ENCODE data around the gene CPSF3. TPM values are rescaled to one million over a fixed set of nuclear protein-coding genes. Genes with fewer than 3 reads are reported as not detected.

CPSF3 gene
- total and polyA plus RNA-seq, 2 of the 13 experiments (the other 11 are each of a cell fraction or from before 2014, with no cell fraction given): 19.8 to 93.0 TPM

- TF ChIP-seq, protein P1, sequence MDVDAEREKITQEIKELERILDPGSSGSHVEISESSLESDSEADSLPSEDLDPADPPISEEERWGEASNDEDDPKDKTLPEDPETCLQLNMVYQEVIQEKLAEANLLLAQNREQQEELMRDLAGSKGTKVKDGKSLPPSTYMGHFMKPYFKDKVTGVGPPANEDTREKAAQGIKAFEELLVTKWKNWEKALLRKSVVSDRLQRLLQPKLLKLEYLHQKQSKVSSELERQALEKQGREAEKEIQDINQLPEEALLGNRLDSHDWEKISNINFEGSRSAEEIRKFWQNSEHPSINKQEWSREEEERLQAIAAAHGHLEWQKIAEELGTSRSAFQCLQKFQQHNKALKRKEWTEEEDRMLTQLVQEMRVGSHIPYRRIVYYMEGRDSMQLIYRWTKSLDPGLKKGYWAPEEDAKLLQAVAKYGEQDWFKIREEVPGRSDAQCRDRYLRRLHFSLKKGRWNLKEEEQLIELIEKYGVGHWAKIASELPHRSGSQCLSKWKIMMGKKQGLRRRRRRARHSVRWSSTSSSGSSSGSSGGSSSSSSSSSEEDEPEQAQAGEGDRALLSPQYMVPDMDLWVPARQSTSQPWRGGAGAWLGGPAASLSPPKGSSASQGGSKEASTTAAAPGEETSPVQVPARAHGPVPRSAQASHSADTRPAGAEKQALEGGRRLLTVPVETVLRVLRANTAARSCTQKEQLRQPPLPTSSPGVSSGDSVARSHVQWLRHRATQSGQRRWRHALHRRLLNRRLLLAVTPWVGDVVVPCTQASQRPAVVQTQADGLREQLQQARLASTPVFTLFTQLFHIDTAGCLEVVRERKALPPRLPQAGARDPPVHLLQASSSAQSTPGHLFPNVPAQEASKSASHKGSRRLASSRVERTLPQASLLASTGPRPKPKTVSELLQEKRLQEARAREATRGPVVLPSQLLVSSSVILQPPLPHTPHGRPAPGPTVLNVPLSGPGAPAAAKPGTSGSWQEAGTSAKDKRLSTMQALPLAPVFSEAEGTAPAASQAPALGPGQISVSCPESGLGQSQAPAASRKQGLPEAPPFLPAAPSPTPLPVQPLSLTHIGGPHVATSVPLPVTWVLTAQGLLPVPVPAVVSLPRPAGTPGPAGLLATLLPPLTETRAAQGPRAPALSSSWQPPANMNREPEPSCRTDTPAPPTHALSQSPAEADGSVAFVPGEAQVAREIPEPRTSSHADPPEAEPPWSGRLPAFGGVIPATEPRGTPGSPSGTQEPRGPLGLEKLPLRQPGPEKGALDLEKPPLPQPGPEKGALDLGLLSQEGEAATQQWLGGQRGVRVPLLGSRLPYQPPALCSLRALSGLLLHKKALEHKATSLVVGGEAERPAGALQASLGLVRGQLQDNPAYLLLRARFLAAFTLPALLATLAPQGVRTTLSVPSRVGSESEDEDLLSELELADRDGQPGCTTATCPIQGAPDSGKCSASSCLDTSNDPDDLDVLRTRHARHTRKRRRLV (CRISPR knock-in tag; IDR thresholded peaks at IDR 0.05): 0 out of 2 replicates have a peak, but pooled peaks have one; percentile 45
- no peak for TF ChIP-seq SP5 (CRISPR knock-in tag; IDR thresholded peaks at IDR 0.05; ENCODE audit: borderline replicate concordance, low read depth)
- TF ChIP-seq JUND (CRISPR knock-in tag; IDR thresholded peaks at IDR 0.05): no peak
- no peak for TF ChIP-seq CHD4 (IDR thresholded peaks at IDR 0.05; ENCODE audit: borderline replicate concordance, low read length)
- no peak for TF ChIP-seq FOXP1 (IDR thresholded peaks at IDR 0.05)
- TF ChIP-seq FOXP1 (CRISPR knock-in tag; IDR thresholded peaks at IDR 0.05): no peak
- TF ChIP-seq TFAP4 (IDR thresholded peaks at IDR 0.05; ENCODE audit: borderline replicate concordance, low read depth): peak; percentile 43; the same call in 1 of the 2 replicates
- TF ChIP-seq ZNF747 (CRISPR knock-in tag; IDR thresholded peaks at IDR 0.05; ENCODE audit: borderline replicate concordance): peak; percentile 76; the same call in 1 of the 2 replicates
- 0 out of 2 replicates have a peak, but pooled peaks have one; percentile 77 for TF ChIP-seq ZNF441 (CRISPR knock-in tag; IDR thresholded peaks at IDR 0.05; ENCODE audit: borderline replicate concordance)
- TF ChIP-seq MAX (IDR thresholded peaks at IDR 0.05): peak; percentile 76; the same call in 1 of the 2 replicates
- no peak for TF ChIP-seq ZSCAN9 (CRISPR knock-in tag; IDR thresholded peaks at IDR 0.05; ENCODE audit: borderline replicate concordance)
- no peak for TF ChIP-seq ZNF282 (IDR thresholded peaks at IDR 0.05; ENCODE audit: partially characterized antibody)
- TF ChIP-seq ZEB1 (IDR thresholded peaks at IDR 0.05; ENCODE audit: insufficient replicate concordance, low read depth): no peak
- no peak for TF ChIP-seq CREBL2 (CRISPR knock-in tag; IDR thresholded peaks at IDR 0.05; ENCODE audit: borderline replicate concordance)
- TF ChIP-seq SAFB2 (CRISPR knock-in tag; IDR thresholded peaks at IDR 0.05; ENCODE audit: borderline replicate concordance, low read depth): no peak
- TF ChIP-seq RFX1 (IDR thresholded peaks at IDR 0.05): no peak
- TF ChIP-seq, protein P2, sequence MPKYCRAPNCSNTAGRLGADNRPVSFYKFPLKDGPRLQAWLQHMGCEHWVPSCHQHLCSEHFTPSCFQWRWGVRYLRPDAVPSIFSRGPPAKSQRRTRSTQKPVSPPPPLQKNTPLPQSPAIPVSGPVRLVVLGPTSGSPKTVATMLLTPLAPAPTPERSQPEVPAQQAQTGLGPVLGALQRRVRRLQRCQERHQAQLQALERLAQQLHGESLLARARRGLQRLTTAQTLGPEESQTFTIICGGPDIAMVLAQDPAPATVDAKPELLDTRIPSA (CRISPR knock-in tag; IDR thresholded peaks at IDR 0.05; ENCODE audit: borderline replicate concordance): no peak
- no peak; the same call in 1 of the 2 replicates for TF ChIP-seq WIZ (CRISPR knock-in tag; IDR thresholded peaks at IDR 0.05)
- TF ChIP-seq, protein P3, sequence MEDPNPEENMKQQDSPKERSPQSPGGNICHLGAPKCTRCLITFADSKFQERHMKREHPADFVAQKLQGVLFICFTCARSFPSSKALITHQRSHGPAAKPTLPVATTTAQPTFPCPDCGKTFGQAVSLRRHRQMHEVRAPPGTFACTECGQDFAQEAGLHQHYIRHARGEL (CRISPR knock-in tag; IDR thresholded peaks at IDR 0.05): no peak
- no peak for TF ChIP-seq ZNF496 (CRISPR knock-in tag; IDR thresholded peaks at IDR 0.05; ENCODE audit: insufficient replicate concordance)
- TF ChIP-seq PLRG1 (conservative IDR thresholded peaks at IDR 0.05): no peak
- no peak for TF ChIP-seq ZNF17 (CRISPR knock-in tag; IDR thresholded peaks at IDR 0.05)
- no peak; the same call in none of the 2 replicates for TF ChIP-seq HDAC2 (CRISPR knock-in tag; IDR thresholded peaks at IDR 0.05)
- no peak for TF ChIP-seq TSC22D2 (CRISPR knock-in tag; IDR thresholded peaks at IDR 0.05; ENCODE audit: borderline replicate concordance)
Observed at GRCh38 chr2:9422321-9423099, 944 bp upstream of the CPSF3 start (continued).
